AG04450 (cell line): ENCODE measurements around the gene OR5H14. TPM values are rescaled to one million over a fixed set of nuclear protein-coding genes. Genes with fewer than 3 reads are reported as not detected.

Source experiments
- CTCF ChIA-PET: fragments of 300-600, 350-600 bp; formaldehyde crosslinking; extraction: SDS; loops from one replicate; lab custom pipeline; 2022; ENCODE audit warnings: antibody characterized with exemption, inconsistent platforms; lab: Charles Lee
- POLR2A ChIA-PET: fragments of 350-600 bp; formaldehyde crosslinking; extraction: SDS; loops from one replicate; lab custom pipeline; 2021; ENCODE audit warnings: antibody characterized with exemption, inconsistent platforms; lab: Yijun Ruan, JAX
- DNase-seq: peaks from one replicate; pipeline ENCODE4 v3.0.0-alpha.2; 2011; ENCODE audit warnings: low read depth, low spot score
- H3K27ac ChIP-seq: one replicate; pipeline ENCODE4 v1.5.1; 2012; ENCODE audit warnings: low read depth, low read length, control low read depth
- H3K27me3 ChIP-seq: one replicate; pipeline ENCODE4 v1.6.0; 2012; ENCODE audit warnings: low read length; ENCODE audit not compliant: control insufficient read depth, insufficient read depth
- H3K4me3 ChIP-seq: 2 replicates; pipeline ENCODE4 v1.5.1; 2011; ENCODE audit warnings: mild to moderate bottlenecking, low read depth, low read length, control low read depth
- H3K9me3 ChIP-seq: 2 replicates; pipeline ENCODE4 v1.5.1; 2012; ENCODE audit warnings: low read length; ENCODE audit not compliant: control insufficient read depth, insufficient read depth
- polyA minus RNA-seq: library from RNA; depleted of rRNA, polyadenylated mRNA; stranded (reverse); fragments of >200 nt; gene quantifications from 2 replicates; pipeline ENCODE4 v1.2.3, GENCODE V29; 2011; rRNA and poly(A)+ RNA removed
- polyA plus RNA-seq: library from polyadenylated mRNA; depleted of rRNA; stranded (reverse); fragments of >200 nt; gene quantifications from 2 replicates; pipeline ENCODE4 v1.2.3, GENCODE V29; 2011; rRNA removed
- TF ChIP-seq, protein P1 (sequence below): IDR thresholded peaks from 2 replicates; pipeline ENCODE4 v1.5.1; 2011; ENCODE audit warnings: low read depth, low read length, control low read depth, inconsistent platforms

Gene OR5H14
- polyA plus RNA-seq (not detected in 2 replicates), polyA minus RNA-seq (not detected in 2 replicates)

DNA sequence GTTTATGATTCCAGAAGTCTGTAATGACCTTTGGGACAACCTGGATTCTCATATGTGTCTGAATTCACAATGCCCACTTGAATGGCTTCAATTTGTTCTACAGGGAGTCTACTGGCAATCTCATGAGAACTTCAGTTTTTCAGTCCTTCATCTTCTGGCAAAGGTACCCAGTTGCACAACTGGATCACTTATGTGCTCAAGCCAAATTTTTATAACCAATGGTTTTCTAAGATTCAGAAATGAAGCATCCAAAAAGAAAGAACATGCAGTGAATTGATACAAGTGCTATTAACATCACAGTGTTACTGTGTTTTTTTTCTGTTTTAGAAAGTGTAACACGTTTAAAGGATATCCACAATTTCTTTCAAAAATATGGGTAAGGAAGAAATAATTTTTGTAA lies at the start of gene OR5H14:
Gene OR5H14 (plus strand): TSS at position 301 of the 400 bp plus-strand sequence. CDS start 1,907 bp downstream, outside the sequence.
- POLR2A ChIA-PET: no interaction called here
- Histone ChIP-seq H3K4me3 (no peak within 1 kb of the TSS), H3K27ac (no peak within 1 kb of the TSS), H3K9me3 (no peaks in the 10 kb centered on the region), H3K27me3 (no peaks in the 10 kb centered on the region)
- TF ChIP-seq, protein P1, sequence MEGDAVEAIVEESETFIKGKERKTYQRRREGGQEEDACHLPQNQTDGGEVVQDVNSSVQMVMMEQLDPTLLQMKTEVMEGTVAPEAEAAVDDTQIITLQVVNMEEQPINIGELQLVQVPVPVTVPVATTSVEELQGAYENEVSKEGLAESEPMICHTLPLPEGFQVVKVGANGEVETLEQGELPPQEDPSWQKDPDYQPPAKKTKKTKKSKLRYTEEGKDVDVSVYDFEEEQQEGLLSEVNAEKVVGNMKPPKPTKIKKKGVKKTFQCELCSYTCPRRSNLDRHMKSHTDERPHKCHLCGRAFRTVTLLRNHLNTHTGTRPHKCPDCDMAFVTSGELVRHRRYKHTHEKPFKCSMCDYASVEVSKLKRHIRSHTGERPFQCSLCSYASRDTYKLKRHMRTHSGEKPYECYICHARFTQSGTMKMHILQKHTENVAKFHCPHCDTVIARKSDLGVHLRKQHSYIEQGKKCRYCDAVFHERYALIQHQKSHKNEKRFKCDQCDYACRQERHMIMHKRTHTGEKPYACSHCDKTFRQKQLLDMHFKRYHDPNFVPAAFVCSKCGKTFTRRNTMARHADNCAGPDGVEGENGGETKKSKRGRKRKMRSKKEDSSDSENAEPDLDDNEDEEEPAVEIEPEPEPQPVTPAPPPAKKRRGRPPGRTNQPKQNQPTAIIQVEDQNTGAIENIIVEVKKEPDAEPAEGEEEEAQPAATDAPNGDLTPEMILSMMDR: no peak
- CTCF ChIA-PET: no interaction called here
- no peak for DNase-seq

DNA sequence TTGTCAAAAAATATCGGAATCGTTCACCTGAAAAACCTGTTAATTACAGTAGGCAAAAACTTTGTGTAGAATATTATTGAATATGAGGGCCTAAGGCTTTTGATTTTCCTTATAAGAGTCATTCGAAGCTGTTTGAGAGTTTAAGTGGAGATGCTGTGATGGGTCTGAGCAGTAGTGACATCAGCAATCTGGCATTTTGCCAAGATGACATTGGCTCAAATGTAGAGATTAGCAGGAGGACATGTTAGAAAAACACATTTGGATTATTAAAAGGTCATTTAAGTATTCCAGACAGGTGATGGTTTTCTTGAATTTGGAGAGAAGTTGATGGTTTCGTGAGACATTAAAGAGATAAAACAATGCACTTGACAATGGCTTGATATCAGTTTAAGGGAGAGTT lies 47.4 kb upstream of the OR5H14 start:
- CTCF ChIA-PET: no interaction called here
- no peaks in the 10 kb centered on the region for H3K9me3 ChIP-seq
- no peak overlapping the region for H3K27ac ChIP-seq
- no peak for DNase-seq
- POLR2A ChIA-PET: no interaction called here
- no peak overlapping the region for H3K4me3 ChIP-seq
- TF ChIP-seq, protein P1: no peak
- no peaks in the 10 kb centered on the region for H3K27me3 ChIP-seq

DNA sequence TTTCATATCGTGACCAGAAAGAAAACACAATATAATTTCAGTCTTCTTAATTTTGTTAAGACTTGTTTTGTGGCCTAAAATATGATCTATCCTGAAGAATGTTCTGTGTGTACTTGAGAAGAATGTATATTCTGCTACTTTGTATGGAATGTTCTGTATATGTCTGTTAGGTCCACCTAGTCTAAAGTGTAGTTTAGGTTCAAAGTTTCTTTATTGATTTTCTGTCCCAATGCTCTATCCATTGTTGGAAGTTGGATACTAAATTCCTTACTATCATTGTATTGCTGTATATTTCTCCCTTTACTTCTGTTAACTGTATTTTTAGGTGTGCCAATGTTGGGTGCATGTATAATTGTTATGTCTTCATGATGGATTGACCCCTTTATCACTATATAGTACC lies 39.1 kb upstream of the OR5H14 start:
- peaks cover 8% of the 10 kb centered on the region; the same call in 1 of the 2 replicates for H3K9me3 ChIP-seq
- TF ChIP-seq, protein P1: no peak
- H3K4me3 ChIP-seq: no peak overlapping the region
- ChIA-PET POLR2A (no interaction called here), CTCF (no interaction called here)
- no peaks in the 10 kb centered on the region for H3K27me3 ChIP-seq
- DNase-seq: no peak
- H3K27ac ChIP-seq: no peak overlapping the region

DNA sequence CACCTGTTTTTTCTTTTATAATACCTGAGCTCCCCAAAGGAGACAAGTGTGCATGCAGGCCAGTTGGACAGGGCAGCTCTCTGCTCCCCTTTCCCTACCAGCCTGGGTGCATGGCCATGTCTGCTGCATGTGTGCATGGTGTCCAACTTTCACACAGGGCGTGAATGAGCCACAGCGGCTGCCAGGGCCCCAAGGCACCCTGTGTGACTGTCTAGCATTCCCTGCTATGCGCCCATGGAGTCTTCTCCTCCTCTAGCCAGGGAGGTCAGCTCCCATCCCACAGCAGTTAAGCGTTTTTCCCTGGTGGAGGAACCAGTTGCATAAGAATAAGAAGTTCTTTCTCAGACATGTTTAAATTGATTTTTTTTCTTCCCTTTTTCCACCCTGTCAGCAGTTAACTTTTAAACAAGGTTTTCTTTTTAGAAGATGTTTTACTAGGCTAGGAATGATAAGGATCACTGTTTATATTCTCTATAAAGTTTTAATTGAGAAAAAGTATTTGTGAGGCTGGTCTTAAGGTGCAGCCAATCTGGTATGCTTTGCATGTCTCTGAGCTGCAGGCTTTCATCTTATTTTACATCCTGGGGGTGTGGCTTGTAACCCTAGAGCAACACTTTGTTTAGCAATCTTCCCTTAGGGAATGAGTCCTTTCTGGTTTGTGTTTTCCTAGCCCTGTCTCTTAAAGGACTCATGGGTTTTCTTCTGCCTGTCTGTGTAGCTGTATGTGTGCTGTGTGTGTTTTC lies 37.3 kb upstream of the OR5H14 start:
- Histone ChIP-seq H3K27me3 (no peaks in the 10 kb centered on the region), H3K4me3 (no peak overlapping the region), H3K9me3 (peaks cover 8% of the 10 kb centered on the region; the same call in 1 of the 2 replicates), H3K27ac (no peak overlapping the region)
- POLR2A ChIA-PET: no interaction called here
- TF ChIP-seq, protein P1: no peak
- CTCF ChIA-PET: no interaction called here
- DNase-seq: no peak

DNA sequence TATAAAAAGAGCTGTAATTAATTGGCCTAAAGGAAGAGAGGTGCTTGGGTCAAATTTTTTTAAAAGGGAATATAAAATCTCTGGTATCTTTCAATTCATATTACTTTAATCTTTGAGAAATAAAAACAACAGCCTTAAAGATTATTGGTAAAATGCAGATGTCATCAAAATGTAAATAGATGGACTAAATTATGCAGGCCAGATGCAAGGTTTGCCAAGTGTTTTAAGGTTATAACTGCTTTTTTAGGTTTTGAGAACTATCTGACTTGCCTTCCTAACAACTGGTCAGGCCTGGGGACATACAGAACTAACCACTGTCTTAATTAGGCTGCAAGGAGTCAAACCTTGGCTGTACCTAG lies 36.8 kb upstream of the OR5H14 start:
- Histone ChIP-seq H3K27ac (no peak overlapping the region), H3K9me3 (peaks cover 8% of the 10 kb centered on the region; the same call in 1 of the 2 replicates), H3K27me3 (no peaks in the 10 kb centered on the region), H3K4me3 (no peak overlapping the region)
- ChIA-PET POLR2A (no interaction called here), CTCF (no interaction called here)
- TF ChIP-seq, protein P1: no peak
- no peak for DNase-seq
